NCI-H2196 (cell line): ENCODE measurements around the gene CYP2B6.
"Not testable (repeated sequence)": the region's sequence is repeated elsewhere in the genome, so short reads cannot be mapped to it uniquely, and the experiment has no call there.

Experiments
- DNase-seq: peaks from one replicate; lab custom pipeline; 2025; ENCODE audit not compliant: unreplicated experiment; lab: John Stamatoyannopoulos, UW

The CYP2B6 gene

DNA sequence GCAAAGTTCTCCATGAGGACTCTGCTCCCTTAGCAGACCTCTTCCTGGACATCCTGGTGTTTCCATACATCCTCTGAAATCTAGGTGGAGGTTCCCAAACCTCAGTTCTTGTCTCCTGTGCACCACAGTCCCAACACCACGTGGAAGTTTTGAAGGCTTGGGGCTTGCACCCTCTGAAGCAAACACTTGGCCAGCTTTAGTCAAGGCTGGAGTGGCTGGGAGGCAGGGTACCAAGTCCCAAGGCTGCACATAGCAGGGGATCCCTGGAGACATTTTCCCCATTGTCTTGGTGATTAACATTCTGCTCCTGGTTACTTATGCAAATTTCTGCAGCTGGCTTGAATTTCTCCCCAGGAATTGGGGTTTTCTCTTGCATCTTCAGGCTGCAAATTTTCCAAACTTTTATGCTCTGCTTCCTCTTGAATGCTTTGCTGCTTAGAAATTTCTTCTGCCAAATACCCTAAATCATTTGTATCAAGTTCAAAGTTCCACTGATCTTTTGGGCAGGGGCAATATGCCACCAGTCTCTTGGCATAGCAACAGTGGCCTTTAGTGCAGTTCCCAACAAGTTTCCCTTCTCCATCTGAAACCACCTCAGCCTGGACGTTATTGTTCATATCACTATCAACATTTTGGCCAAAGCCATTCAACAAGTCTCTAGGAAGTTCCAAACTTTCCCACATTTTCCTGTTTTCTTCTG, 10.2 kb upstream of the CYP2B6 start:
- not testable (repeated sequence) for DNase-seq

GRCh38 chr19:40981591-40981990, 9.5 kb upstream of the CYP2B6 start:
- DNase-seq = no peak

GRCh38 chr19:40982594-40983101, 8.4 kb upstream of the CYP2B6 start:
- no peak for DNase-seq

DNA sequence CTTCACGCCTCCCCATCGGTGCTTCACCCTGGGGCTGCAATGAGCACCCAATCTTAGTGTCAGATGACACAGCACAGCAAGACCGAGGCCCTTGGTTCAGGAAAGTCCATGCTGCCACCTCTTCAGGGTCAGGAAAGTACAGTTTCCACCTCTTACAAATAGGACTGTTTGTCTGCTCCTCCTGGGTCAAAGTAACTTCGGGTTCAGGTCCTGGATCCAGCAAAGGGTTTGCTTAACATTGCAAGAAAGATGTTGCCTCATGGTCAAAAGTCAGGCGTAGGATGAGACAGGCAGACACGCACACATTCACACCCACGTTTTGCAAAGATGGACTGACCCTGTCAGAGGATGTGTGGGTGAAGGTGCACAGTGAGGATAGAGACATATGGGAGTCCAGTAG, 1.6 kb upstream of the CYP2B6 start:
- no peak for DNase-seq

DNA sequence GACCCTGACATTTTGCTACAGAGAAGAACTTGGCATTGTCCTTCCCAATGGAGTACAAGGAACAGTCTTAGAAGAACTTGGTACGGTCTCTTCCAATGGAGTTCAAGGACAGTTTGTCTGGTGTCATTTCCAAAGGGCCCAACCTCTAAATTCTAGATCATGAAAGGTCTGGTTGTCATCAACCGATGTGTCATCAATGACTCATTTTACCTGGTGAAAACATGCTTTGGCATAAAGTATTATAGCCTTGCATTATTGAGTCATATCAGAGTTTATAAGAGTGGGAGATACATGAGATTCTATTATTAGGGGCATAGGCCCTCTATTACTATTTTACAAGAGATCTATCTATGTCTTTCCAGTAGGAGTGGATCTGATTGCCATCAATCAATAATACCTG, 4.3 kb downstream of the CYP2B6 start:
- DNase-seq = no peak

- not testable (repeated sequence) for DNase-seq
Observed at GRCh38 chr19:40999018-40999417, 7.9 kb downstream of the CYP2B6 start.

DNA sequence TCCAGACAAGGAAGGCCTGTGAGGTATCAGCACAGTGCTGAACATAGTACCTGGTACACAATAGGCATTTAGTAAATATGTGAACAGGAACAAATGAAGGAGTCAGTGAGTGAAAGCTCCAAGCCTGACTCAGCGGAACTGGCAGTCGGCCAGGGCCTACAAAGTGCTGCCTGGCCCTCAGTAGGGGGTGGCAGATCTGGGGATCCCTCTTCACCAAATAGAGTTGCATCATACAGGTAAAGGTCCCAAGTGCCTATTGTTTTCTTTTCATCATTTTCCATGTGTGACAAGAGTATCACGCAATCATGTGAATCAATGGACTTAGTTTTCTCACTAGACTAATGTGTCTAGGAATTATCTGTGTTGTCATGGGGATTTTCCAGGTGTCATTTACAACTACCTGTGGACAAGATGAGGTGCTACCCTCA, 9.2 kb downstream of the CYP2B6 start:
- DNase-seq = no peak

DNA sequence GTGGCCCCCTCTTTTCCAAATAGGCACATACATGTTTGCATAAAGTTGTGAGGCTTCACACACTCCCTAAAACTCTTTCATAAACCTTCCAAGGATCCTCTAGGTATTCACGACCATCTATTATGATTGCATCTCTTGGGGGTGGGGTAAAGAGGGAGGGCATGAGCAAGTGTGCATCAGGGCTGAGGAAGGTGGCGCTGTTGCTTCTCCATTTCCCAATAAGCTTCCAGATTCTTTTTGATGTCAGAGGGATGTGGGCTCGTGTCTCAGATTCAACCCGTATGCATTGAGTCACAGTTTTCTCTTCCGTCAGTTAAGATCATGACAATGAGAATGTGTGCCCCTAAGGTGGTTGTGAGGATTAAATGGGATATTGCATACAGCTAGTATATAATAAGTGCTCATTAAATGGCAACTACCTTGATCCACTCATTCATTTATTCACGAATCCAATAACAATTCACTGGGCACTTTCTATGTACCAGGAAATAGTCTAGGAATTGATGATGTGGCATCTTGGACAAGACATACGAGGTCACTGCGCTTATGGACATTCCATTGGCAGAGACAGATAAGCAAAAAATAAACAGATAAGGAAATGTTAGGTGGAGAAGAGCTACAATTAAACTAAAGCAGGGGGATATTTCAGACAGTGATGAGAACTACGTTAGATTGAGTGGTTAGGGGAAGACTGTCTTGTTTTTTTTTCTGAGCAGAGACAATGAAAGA, 10.3 kb downstream of the CYP2B6 start:
- DNase-seq = no peak

GRCh38 chr19:41003656-41004055, 12.6 kb downstream of the CYP2B6 start:
- not testable (repeated sequence) for DNase-seq

- DNase-seq = no peak
Observed at GRCh38 chr19:41009700-41010235, 18.7 kb downstream of the CYP2B6 start.

DNA sequence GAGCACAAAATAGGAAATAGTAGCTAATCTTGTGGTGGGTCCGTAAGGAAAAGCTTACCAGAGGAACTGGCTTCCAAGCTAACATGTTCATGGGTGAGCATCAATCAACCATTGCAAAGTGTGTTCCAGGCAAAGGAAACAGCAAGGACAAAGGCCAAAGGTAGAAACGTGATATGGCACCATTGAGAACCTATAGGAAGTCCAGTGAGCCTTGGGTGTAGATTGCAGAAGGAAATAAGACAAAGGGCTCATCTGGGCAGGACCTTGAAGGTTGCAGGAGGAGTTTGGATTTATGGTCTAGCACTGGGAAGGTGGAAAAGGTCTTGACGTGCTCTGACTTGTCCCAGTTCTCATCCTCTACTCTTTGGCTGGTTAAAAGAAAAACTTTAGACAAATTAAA, 22.3 kb downstream of the CYP2B6 start:
- no peak for DNase-seq

GRCh38 chr19:41014643-41015042, 23.6 kb downstream of the CYP2B6 start:
- no peak for DNase-seq

- DNase-seq = no peak
Observed at GRCh38 chr19:41016488-41017071, 25.5 kb downstream of the CYP2B6 start.

DNA sequence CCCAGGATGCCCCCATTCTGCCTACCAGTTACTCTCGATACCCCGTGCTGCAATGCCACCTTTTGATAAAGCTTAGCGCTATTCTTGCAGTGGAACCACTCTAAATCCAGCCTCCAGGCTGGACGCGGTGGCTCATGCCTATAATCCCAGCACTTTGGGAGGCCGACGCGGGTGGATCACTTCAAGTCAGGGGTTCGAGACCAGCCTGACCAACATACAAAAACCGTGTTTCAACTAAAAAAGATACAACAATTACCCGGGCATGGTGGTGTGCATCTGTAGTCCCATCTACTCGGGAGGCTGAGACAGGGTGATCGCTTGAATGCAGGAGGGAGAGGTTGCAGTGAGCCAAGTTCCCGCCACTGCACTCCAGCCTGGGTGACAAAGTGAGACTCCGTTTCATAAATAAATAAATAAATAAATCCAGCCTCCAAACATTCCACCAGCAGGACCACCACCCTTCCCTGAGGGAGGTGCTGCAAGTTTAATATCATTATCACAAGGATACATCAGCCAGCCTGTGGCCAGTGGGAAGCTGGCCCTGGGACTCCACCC, 27.7 kb downstream of the CYP2B6 start:
- no peak for DNase-seq

DNA sequence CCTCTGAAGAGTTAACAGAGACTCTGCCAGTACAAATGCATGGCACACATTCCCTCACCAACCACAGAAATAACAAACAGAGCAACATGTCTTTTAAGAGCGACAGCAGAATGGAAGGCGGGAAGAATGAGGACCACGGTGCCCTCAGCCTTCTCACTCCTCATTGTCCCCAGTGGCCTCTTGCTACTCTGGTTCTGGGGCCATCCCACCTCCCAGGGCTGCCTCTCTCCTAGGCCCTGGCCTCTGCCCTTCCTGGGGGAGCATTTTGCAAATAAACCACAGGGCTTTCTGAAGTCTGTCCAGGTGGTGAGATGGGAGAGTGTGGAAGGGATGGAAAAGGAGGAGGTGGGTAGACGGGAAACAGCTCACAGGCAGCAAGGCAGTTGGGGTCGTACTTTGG, 28.3 kb downstream of the CYP2B6 start:
- no peak for DNase-seq

- no peak for DNase-seq
Observed at GRCh38 chr19:41023193-41023592, 32.1 kb downstream of the CYP2B6 start.

DNA sequence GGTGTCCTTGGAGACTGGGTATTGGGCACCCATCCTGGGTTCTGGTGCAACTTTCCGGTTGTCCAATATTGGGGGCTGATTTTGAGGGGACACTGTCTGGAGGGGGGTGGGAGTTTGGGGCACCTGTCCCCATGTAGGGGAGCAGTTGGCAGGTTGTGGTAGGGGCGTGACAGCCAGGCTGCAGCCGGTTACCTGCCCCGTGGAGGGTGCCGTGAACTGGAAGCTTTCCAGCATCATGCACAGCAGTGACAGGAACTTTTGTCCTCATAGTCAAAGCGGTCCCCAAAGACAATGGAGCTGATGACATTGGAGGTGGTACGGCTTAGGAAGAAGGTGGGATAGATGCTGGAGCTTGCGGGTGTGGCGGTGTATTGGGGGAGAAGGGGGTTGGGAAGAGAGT, 34.3 kb downstream of the CYP2B6 start:
- no peak for DNase-seq

- DNase-seq = no peak
Observed at GRCh38 chr19:41025871-41026270, 34.8 kb downstream of the CYP2B6 start.

DNA sequence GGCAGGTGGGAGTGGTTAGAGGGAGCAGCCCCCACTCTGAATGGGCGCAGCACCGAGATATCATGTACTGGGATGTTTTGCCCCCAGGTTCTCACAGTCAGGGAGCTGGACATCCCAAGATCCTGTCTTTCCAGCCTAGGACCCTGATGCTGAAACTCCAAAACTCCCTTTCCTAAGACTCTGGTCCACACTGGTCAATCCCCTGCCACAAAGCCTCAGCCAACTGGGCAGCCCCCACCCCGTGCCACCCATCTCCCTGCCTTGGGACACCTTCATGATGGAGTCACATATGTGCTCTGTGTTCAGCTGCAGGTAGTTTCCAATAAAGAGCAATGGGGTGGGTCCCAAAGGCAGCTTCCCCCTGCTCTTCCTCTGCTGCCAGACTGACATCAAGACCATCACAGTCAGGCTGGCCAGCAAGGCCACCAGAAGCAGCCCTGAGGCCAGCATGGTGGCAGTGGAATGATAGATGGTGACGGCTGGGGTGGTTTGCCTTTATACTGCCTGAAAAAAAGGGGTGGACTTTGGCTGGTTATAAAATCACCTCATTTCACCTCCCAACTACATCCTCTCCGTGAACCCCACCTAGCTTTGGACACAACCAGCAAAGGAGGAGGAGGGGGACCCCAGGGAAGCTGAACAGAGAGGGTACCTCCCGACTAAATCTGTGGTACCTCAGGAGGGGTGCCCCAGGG, 36.3 kb downstream of the CYP2B6 start:
- DNase-seq = no peak

GRCh38 chr19:41029524-41030432, 38.7 kb downstream of the CYP2B6 start:
- DNase-seq = no peak
